HG02571 (cell line): ENCODE results near the gene AFG1L.
"Not testable (repeated sequence)": the region's sequence is repeated elsewhere in the genome, so short reads cannot be mapped to it uniquely, and the experiment has no call there.

ENCODE experiments used
- ATAC-seq: cut with Tn5 transposase; IDR thresholded peaks from one replicate; pipeline ENCODE4 v1.9.1; 2021; ENCODE audit warnings: mild to moderate bottlenecking, moderate library complexity; ENCODE audit not compliant: unreplicated experiment

Gene AFG1L

DNA sequence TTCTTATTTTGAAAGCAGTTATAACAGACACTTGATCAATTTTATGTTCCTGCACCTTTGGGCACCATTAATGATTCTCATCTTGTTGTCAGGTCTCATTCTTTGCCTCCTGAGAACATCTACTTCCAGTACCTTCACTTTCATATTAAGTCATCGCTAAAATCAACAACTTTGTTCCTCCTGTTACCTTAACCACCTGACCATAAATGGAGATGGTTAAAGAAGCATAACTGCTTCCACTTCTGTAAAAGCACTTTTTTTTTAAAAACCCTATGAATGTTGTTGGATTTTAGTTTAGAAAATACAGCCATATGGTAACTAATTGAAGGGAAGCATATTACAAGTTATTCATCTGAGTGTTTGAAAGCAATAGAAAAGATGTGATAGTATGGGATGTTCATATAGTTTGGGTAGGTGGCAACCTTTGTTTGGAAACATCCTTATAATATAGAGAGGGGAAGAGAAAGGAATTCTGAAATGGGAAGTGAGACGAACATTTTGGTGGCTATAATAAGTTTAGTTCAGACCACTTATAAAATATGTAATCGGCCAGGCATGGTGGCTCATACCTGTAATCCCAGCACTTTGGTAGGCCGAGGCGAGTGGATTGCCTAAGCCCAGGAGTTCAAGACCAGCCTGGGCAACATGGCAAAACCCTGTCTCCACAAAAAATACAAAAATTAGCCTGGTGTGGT, 53.9 kb downstream of the AFG1L start:
- peak; percentile 81 for ATAC-seq

DNA sequence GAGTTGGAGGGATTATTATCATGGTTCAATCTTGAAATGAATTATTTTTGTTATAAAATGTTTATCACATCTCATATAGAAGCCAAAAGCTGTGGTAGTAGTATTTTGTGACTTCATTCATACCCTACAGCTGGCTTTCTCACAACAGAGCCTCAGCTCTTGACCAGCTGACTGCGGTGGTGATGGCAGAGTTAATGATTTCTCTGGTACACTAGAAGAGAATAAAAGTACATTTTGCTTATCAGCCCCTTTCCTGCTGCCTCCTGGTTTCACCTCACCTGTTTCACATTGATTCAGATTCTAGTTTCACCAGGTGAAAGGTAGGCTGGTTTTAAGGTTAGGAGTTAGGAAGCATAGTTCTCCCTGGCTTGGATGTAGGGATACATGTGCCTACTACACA, 55.7 kb downstream of the AFG1L start:
- no peak for ATAC-seq

DNA sequence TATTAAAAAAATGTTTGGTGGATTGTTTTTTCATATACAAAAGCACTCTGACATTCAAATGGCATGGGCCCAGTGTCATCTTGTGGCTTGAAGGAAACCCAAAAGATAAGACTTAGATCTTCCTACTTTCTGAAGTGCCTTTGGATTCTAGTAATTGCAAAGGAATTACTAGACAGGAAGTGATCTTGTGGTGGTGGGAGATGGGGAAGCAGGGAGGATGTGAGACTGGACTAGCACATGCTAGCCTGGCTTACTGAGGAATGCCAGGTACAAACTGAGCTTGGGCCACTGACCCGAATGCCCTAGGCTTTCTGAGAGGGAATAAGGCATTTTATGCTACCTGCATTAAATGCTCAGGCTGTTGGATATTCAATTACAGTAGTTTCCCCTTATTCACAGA, 59.0 kb downstream of the AFG1L start:
- ATAC-seq, result no peak

DNA sequence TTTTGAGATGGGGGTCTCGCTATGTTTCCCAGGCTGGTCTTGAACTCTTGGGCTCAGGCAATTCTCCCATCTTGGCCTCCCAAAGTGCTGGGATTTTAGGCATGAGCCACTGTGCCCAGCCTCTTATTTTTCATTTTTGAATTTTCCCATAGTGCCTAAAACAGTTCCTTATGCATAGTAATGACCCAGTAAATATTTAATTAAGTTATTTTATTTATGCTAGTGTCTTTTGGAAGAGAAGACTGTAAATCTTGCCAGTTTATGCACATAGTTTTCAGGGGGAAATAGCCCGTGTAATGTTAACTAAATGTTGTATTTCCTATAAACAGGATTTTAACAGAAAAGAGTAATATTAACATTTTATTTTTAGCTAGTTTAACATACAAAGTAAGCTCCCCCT, 60.3 kb downstream of the AFG1L start:
- no peak for ATAC-seq

DNA sequence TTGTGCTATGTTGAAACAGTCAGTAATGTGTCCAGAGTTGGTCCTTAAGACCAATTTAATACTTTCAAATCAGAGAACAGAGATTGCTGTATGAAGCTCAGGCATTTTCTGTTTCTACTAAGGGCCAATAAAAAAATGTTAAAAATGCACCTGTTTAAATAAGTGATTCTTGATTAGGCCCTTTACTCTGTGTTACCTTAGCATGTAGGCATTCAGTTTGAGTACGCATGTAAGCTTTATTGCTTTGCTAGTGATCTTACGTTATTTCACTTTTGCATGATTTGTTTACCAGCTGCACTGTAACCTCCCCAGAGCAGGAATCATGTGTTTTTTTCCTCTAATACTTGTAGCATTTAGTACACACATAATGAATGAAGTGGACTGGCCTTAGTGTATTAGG, 61.0 kb downstream of the AFG1L start:
- no peak for ATAC-seq

DNA sequence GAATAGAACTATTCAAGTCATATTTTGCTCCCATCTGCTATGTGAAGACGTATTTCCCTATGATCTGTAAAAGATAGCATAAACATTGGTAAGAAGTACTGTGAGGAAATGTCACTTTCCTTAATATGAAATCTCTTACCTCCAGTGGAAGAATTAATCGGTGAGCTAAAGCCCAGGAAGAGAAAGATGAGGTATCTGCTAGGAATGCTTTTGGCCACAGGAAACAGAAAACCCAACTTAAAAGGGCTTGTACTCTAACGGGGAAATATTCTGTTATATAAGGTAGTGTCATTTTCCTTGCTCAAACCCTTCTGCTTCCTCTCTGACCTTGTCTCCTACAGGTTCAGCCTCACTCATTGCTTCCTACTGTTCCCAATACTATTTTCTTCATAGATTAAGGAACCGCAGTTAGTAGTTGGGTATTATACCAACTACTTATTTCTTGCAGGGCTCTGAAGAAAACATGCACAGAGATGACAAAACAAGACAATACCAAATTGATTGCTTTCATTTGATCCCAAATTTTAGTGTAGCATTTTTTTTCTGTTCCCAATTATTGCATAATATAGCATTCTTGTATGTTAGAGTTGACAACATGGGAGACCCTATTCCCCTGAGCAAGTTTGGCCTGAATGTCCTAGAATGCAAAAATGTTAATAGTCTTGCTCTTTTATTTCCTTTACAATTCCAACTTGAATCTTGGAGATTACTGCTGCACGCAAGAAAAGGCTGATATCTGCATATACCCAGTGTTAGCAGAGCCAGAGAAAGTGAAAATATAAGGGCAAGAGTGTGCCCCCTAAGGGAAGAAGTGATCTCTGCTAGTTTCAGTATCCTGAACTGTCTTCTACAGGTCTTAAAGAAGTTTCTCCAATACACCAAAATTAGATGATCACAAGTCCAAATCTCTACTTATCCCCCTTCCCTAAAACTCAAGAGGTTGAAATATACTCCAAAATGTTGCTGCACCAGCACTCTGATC, 65.3 kb downstream of the AFG1L start:
- no peak for ATAC-seq

DNA sequence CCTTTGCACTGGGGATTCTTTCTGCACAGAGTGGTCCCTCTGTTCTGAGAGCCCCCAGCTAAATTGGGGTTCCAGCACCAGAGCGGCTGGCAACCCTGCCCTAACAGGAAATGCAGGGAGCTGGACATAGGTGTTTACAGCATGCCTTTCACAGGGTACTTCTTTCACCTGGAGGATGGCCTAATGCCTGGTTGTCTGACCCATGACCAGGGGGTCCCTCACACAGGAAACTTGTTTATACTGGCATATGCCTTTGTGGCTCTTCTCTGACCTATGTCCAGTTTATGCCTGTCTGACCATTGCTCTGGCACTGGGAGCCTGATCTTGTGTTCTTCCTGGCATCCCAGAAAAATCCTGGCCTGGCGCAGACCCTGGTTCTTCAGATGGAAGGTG, 66.1 kb downstream of the AFG1L start:
- ATAC-seq, result no peak

DNA sequence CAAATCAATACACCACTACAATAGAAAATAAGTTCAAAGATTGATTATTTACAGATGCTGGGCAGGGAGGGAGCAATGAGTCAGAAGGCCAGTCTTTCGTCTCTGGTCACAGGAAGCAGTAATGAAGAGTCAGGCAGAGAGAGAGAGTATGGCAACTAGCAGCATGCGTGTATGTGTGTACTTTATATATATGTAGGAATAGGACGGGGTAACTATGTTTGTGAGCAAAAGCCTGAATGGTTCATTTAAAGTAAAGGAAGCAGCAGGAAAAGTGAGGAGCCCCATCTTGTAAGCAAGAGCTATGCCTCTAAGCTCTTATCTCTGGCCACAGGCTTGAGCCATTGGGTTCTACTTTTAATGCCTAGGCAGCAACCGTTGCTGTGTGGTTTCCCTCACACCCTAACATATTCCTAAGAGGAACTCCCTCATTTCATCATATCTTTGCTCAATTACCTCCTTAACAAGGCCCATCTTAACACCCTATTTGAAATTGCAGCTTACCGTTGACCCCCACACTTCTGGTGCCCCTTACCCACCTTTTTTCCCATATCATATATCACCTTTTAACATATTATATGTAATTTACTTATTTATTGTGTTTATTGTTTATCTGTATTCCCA, 66.6 kb downstream of the AFG1L start:
- no peak for ATAC-seq

DNA sequence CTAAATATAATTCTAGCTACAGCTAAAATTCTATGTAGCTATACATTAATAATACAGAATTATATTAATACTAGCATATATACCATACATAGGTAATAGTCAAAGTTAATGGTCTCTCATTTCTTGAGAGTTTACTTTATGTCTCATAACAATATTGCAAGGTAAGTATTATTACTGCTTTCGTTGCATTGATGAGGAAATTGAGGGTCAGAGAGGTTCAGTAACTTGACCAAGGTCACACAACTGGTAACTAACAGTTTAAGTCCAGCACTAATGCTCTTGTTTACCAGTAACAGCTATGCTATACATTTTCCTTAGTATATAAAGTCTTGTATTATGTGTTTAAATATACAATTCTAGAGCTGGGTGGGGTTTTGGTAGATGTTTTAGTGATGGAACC, 67.6 kb downstream of the AFG1L start:
- no peak for ATAC-seq

DNA sequence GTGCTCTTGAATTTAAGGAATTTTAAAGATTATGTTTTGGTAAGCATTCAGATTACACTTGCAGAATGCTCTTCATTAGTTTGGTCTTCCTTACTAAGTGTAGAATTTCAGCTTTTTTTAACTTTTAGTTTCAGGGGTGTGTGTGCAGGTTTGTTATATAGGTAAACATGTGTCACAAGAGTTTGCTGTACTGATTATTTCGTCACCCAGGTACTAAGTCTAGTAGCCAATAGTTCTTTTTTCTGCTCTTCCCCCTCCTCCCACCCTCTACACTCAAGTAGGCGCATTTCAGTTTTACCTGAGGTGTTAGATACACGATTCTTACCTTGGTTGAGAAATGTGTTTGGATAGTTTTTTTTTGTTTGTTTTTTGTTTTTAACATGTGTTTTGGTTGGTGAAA, 68.3 kb downstream of the AFG1L start:
- no peak for ATAC-seq

DNA sequence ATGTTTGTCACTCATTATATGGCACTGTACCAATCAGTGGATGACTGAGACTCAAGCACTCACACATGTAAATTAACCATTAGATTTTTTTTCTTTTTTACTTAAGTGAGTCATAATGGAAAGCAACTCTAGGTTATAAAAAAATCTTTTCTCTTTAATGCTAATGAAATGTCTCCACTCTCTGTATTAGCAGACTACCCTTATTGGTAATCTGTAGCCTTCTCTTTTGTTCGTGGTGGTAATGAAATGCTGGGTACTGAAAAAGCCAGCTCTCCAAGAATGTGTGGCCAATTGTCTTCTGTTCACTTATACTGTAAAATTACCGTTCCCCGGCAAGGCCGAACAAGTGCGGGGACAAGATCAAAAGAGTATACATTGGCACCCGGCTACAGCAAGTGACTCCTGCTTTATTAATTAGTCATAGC, 69.0 kb downstream of the AFG1L start:
- ATAC-seq, result no peak

DNA sequence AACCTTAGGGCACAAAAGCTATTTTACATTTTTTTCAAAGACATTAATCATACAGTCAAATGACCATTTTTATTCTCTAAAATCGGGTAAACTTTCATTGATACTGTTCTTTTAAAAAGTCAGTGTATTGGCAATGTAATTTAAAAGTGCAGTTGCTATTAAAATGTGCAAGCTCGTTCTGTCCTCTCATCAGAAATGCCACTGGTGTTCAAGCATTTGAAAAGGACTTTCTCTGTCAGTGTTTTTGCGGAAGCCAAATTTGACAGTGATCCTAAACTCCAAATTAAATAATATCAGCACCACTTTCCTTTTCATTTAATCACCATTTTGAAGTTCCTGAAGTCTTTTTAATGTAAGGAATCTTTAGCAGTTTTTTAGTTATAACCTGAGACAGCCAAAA, 69.6 kb downstream of the AFG1L start:
- no peak for ATAC-seq

DNA sequence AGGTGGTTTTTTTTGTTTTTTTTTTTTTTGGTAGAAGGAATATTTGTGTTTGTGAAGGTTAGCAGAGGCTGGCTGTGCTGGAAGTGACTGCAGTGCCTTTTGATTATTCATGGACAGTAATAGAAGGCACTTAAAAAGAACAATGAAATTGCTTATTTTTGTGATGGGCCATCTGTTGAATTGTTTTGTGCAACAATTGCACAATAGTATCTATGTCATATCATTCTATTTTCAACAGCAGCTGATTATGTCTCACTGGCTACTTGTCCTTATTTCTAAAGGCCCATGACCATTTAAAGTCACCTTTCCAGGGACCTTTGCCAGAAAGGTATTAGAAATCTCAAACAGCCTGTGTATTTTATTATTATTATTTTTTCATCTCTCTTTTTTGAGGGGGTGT, 70.6 kb downstream of the AFG1L start:
- no peak for ATAC-seq

DNA sequence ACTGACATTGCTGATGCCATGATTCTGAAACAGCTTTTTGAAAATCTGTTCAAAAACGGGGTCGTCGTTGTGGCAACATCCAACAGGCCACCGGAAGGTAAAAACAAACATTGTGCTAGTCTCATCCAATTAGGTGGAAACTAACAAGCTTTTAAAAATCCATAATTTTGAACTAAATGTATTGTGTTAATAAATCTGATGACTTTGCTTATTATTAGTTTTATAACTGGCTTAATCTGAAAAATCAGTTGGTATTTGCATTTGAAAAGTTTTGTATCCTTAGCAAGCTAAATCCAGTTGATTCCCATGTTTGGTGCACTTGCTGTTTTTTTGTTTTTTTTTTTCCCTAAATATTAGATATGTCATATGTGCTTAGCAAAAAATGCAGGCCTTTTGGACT, 71.4 kb downstream of the AFG1L start:
- ATAC-seq, result no peak

DNA sequence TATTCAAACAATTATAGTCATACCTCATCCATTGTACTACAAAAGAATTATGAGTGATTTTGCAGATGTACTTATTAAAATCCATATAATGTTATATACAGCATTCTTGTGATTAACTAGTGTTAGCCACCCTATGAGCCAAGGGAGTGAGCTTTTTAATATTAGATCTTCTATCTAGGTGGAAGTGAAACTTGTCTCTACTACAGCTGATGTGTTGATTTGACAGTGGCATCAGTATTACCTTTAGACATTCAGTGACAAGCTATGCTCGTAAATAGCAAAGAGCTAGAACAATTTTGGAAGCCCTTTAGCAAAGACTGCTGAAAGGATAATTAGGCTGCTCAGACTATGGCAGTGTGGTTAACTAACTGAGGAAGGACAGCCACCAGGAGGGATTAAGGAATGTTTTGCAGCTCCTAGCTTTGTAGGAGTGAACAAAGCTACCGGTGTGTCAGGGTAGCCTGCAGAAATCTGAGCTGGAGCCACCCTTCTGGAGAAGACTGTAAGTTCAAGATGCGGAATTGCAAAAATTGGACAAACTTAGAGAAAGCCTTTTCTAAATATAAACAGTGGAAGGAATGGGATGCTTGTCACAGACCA, 73.7 kb downstream of the AFG1L start:
- no peak for ATAC-seq

DNA sequence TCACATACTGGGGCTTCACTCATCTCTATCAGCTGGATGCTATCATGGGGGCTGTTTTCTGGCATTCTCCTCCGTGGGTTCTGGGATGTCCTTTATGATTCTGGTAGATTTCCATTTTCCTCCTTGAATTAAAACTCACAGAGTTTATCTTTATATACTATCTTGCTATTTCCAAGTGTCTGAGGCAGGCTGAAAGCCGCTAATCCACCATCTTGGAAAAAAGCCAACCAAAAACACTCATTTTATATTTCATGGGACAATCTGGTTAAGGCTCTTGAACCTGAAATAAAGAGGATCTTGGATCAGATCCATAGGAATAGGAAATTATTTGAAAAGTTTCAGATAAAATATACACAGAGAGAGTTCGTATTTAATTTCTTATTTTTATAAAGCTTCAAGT, 86.0 kb downstream of the AFG1L start:
- no peak for ATAC-seq

DNA sequence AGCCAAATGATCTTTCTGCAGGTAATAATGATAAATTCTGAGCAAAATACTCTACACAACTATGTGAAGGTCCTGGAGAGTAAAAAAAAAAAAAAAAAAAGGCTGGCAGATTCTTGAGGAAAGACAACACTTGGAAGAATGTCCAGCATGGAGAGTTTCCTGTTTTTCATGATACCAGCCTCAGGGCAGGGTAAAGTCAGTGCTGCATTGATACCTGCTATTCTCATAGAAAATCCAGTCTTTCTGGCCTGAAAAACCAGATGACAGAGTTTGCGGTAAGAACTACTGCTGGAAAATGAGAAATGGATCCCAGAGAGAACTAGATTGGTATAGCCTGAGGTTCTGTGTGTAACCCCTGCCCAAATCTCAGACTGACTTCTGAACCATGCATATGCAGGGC, 89.1 kb downstream of the AFG1L start:
- no peak for ATAC-seq

DNA sequence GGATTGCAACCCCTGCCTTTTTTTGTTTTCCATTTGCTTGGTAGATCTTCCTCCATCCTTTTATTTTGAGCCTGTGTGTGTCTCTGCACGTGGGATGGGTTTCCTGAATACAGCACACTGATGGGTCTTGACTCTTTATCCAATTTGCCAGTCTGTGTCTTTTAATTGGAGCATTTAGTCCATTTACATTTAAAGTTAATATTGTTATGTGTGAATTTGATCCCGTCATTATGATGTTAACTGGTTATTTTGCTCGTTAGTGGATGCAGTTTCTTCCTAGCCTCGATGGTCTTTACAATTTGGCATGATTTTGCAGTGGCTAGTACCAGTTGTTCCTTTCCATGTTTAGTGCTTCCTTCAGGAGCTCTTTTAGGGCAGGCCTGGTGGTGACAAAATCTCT, 94.3 kb downstream of the AFG1L start:
- ATAC-seq, result not testable (repeated sequence)

DNA sequence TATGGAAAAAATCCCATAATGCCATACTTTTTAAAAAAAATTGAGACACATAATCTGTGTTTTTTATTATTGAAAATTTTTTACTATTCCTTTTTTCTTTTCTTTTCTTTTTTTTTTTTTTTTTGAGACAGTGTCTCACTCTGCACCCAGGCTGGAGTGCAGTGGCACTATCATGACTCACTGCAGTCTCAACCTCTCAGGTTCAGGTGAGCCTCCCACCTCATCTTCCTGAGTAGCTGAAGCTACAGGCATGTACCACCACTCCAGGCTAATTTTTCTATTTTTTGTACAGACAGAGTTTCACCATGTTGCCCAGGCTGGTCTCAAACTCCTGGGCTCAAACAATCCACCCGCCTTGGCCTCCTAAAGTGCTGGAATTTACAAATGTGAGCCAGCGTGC, 100.4 kb downstream of the AFG1L start:
- ATAC-seq, result no peak

DNA sequence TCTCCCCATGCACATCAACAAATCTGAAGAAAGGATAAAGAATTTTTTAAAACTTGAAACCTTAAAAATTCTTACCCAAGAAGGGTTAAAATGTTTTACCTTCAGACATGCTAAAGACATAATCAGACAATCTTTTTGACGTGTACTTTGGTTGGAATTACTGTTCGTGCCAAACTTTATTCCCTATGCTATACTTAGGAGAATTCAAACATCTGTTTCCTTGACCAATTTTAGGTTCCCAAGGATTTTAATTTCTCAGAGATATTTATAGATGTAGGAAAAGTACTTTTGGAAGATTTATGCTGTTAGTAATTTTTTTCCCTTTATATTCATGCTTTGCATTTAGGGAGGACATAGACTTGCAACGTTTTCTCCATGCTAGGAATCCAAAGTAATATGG, 108.4 kb downstream of the AFG1L start:
- no peak for ATAC-seq

DNA sequence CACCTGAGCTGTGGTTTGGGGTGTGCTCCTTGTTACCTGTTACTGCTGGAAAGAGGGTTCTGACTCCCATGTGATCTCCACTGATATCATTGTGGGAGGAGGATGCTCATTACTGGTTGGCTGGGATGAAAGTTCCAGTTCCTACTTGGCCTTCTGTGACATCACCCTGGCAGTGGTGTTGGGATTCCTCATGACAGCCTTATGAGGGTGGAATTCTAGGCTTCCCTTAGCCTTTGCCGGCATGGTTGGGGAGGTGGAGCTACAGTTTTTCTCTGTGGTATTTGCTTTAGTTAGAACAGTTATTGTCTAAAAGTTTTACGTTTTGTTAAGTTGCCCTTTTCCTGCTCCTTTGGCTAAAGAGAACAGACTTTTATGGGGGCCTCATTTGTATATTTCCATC, 112.1 kb downstream of the AFG1L start:
- no peak for ATAC-seq
